ENCODE measurements around the gene PGBD4. TPM values are rescaled to one million over a fixed set of nuclear protein-coding genes. Genes with fewer than 3 reads are reported as not detected.

PGBD4 gene
- total and polyA plus RNA-seq, 2 of the 13 experiments (the other 11 are each of a cell fraction or from before 2014, with no cell fraction given) = 1.4 to 1.7 TPM

- TF ChIP-seq TRIM22 (IDR thresholded peaks at IDR 0.05) (no peak), ZC3H4 (CRISPR knock-in tag; IDR thresholded peaks at IDR 0.05; ENCODE audit: borderline replicate concordance) (no peak), NCOA2 (CRISPR knock-in tag; IDR thresholded peaks at IDR 0.05) (no peak), AHR (CRISPR knock-in tag; IDR thresholded peaks at IDR 0.05) (no peak), ZNF576 (CRISPR knock-in tag; IDR thresholded peaks at IDR 0.05) (no peak), PRMT3 (CRISPR knock-in tag; IDR thresholded peaks at IDR 0.05; ENCODE audit: borderline replicate concordance, low read depth) (no peak), ZNF501 (CRISPR knock-in tag; IDR thresholded peaks at IDR 0.05) (peak; percentile 91), MAF1 (CRISPR knock-in tag; IDR thresholded peaks at IDR 0.05; ENCODE audit: borderline replicate concordance) (0 out of 2 replicates have a peak, but pooled peaks have one; percentile 46), ZNF33B (CRISPR knock-in tag; IDR thresholded peaks at IDR 0.05) (peak; percentile 79; the same call in 1 of the 2 replicates), HOXA7 (CRISPR knock-in tag; IDR thresholded peaks at IDR 0.05) (no peak), MAFK (conservative IDR thresholded peaks at IDR 0.05 in 1 of 2, IDR thresholded peaks at IDR 0.05 in 1 of 2; ENCODE audit: low read length in 2 of 2) (no peak), HMGA1 (CRISPR knock-in tag; conservative IDR thresholded peaks at IDR 0.05) (no peak), ZSCAN29 (CRISPR knock-in tag; conservative IDR thresholded peaks at IDR 0.05) (0 out of 2 replicates have a peak, but pooled peaks have one; percentile 42), CBX1 (IDR thresholded peaks at IDR 0.05; ENCODE audit: low read depth) (peak; percentile 63), ZBTB4 (CRISPR knock-in tag; IDR thresholded peaks at IDR 0.05; ENCODE audit: borderline replicate concordance) (peak; percentile 70; the same call in 1 of the 2 replicates), MEF2D (CRISPR knock-in tag; IDR thresholded peaks at IDR 0.05) (no peak; the same call in 1 of the 2 replicates), HDAC2 (CRISPR knock-in tag; IDR thresholded peaks at IDR 0.05) (peak; percentile 77; the same call in 1 of the 2 replicates), SALL2 (CRISPR knock-in tag; IDR thresholded peaks at IDR 0.05) (no peak; the same call in 1 of the 2 replicates), NAIF1 (CRISPR knock-in tag; IDR thresholded peaks at IDR 0.05; ENCODE audit: borderline replicate concordance) (no peak)
- TF ChIP-seq, protein P1, sequence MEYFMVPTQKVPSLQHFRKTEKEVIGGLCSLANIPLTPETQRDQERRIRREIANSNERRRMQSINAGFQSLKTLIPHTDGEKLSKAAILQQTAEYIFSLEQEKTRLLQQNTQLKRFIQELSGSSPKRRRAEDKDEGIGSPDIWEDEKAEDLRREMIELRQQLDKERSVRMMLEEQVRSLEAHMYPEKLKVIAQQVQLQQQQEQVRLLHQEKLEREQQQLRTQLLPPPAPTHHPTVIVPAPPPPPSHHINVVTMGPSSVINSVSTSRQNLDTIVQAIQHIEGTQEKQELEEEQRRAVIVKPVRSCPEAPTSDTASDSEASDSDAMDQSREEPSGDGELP (IDR thresholded peaks at IDR 0.05; ENCODE audit: borderline replicate concordance, low read depth) = peak; percentile 53; the same call in 1 of the 2 replicates
- TF ChIP-seq, protein P2, sequence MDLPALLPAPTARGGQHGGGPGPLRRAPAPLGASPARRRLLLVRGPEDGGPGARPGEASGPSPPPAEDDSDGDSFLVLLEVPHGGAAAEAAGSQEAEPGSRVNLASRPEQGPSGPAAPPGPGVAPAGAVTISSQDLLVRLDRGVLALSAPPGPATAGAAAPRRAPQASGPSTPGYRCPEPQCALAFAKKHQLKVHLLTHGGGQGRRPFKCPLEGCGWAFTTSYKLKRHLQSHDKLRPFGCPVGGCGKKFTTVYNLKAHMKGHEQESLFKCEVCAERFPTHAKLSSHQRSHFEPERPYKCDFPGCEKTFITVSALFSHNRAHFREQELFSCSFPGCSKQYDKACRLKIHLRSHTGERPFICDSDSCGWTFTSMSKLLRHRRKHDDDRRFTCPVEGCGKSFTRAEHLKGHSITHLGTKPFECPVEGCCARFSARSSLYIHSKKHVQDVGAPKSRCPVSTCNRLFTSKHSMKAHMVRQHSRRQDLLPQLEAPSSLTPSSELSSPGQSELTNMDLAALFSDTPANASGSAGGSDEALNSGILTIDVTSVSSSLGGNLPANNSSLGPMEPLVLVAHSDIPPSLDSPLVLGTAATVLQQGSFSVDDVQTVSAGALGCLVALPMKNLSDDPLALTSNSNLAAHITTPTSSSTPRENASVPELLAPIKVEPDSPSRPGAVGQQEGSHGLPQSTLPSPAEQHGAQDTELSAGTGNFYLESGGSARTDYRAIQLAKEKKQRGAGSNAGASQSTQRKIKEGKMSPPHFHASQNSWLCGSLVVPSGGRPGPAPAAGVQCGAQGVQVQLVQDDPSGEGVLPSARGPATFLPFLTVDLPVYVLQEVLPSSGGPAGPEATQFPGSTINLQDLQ (CRISPR knock-in tag; IDR thresholded peaks at IDR 0.05) = 0 out of 2 replicates have a peak, but pooled peaks have one; percentile 40
Measured at GRCh38 chr15:34101366-34102174, at the start of gene PGBD4, which contains the start of gene EMC7 (continued).

Measured in HepG2 (cell line).